Activated CD8-positive, alpha-beta T cell treated with anti-CD3 and anti-CD28 coated beads, Interleukin-2, amount 10 ng/mL, durations not matched to agents 7 days and 5 days (primary cell): ENCODE results near the gene POMP. TPM values are rescaled to one million over a fixed set of nuclear protein-coding genes. Genes with fewer than 3 reads are reported as not detected.

Source experiments
- ATAC-seq: fragments of 150-1000 bp; cut with Tn5 transposase; one replicate; pipeline ENCODE4 v1.10.0; 2021; ENCODE audit warnings: moderate library complexity
- CTCF ChIA-PET: fragments of 350-600 bp; sonication (Branson Sonifier 250); formaldehyde crosslinking; loops from one replicate; lab custom pipeline; 2021; ENCODE audit warnings: antibody characterized with exemption; lab: Charles Lee
- POLR2A ChIA-PET: fragments of 350-600 bp; sonication (Branson Sonifier 250); formaldehyde crosslinking; loops from one replicate; lab custom pipeline; 2021; ENCODE audit warnings: antibody characterized with exemption; lab: Charles Lee
- DNase-seq: peaks from one replicate; pipeline ENCODE4 v3.0.0-alpha.2; 2020
- H3K27ac Mint-ChIP-seq: one replicate; pipeline ENCODE4 v1.8.0; 2021; ENCODE audit warnings: mild to moderate bottlenecking, mixed read lengths
- H3K27me3 Mint-ChIP-seq: one replicate; pipeline ENCODE4 v1.8.0; 2021; ENCODE audit warnings: low read depth, mixed read lengths
- H3K36me3 Mint-ChIP-seq: one replicate; pipeline ENCODE4 v1.8.0; 2021; ENCODE audit warnings: low read depth, mixed read lengths
- H3K4me1 Mint-ChIP-seq: one replicate; pipeline ENCODE4 v1.8.0; 2021; ENCODE audit warnings: low read depth, mixed read lengths
- H3K4me3 Mint-ChIP-seq: one replicate; pipeline ENCODE4 v1.8.0; 2021; ENCODE audit warnings: mild to moderate bottlenecking, mixed read lengths
- H3K9me3 Mint-ChIP-seq: one replicate; pipeline ENCODE4 v1.8.0; 2022; ENCODE audit warnings: mixed read lengths; ENCODE audit not compliant: insufficient read depth
- total RNA-seq, 2 experiments: library from RNA; stranded (reverse); gene quantifications; one replicate each; pipeline ENCODE4 v1.2.3, GENCODE V29; 2021

Gene POMP
- total RNA-seq, 2 experiments from 2014 or later = 90.7 to 94.5 TPM

- CTCF ChIA-PET = no interaction called here
- Mint-ChIP-seq H3K36me3 (no peaks in the 10 kb centered on the region), H3K27ac (no peak overlapping the region)
Observed at GRCh38 chr13:28723806-28724205, 64.9 kb downstream of the POMP start.

GRCh38 chr13:28725046-28725610 lies 66.2 kb downstream of the POMP start:
- ChIA-PET POLR2A (no interaction called here), CTCF (no interaction called here)
- Mint-ChIP-seq H3K9me3 (no peaks in the 10 kb centered on the region), H3K4me3 (no peak overlapping the region), H3K27me3 (peaks cover 25% of the 10 kb centered on the region), H3K27ac (no peak overlapping the region), H3K36me3 (no peaks in the 10 kb centered on the region), H3K4me1 (no peaks in the 10 kb centered on the region)
- ATAC-seq (no peak), DNase-seq (no peak)

More at GRCh38 chr13:28723806-28724205, 64.9 kb downstream of the POMP start:
- Mint-ChIP-seq H3K4me3 (no peak overlapping the region), H3K27me3 (peaks cover 25% of the 10 kb centered on the region), H3K4me1 (peaks cover 11% of the 10 kb centered on the region), H3K9me3 (no peaks in the 10 kb centered on the region)
- DNase-seq (no peak), ATAC-seq (no peak)
- POLR2A ChIA-PET = no interaction called here

Other genes with a start within 250 kb of the POMP start
- gene FLT1, start 164.0 kb upstream of the POMP start, total RNA-seq = 1 to 10 TPM in 1 of 2 experiments, under 1 TPM in 1; 0.95 to 1.3 TPM
- gene SLC46A3, start 59.8 kb downstream of the POMP start, total RNA-seq = 10 to 100 TPM; 10.3 to 10.9 TPM
- gene MTUS2, start 161.2 kb downstream of the POMP start, total RNA-seq = not detected